DOHH2 (cell line): Measurements from ENCODE around the gene ADAMTS2.

ENCODE experiments used
- H3F3A ChIP-seq: fragments of 200-600 bp; sonication (generic), shearing (Covaris generic); 2 replicates; pipeline ENCODE4 v1.6.0; 2016; ENCODE audit warnings: antibody characterized with exemption, mild to moderate bottlenecking; ENCODE audit not compliant: control insufficient read depth, insufficient read depth
- H3K27ac ChIP-seq: fragments of 200-600 bp; sonication (generic); 2 replicates; pipeline ENCODE4 v1.5.1; 2014; ENCODE audit warnings: low read depth, mild to moderate bottlenecking, low read length, moderate library complexity
- H3K27me3 ChIP-seq: fragments of 200-600 bp; sonication (generic); 2 replicates; pipeline ENCODE4 v1.6.1; 2014; ENCODE audit warnings: mild to moderate bottlenecking, low read length, mixed read lengths; ENCODE audit not compliant: control insufficient read depth
- H3K36me3 ChIP-seq: fragments of 200-600 bp; sonication (generic); 2 replicates; pipeline ENCODE4 v1.6.1; 2014; ENCODE audit warnings: mild to moderate bottlenecking, low read length, moderate library complexity, mixed read lengths; ENCODE audit not compliant: control insufficient read depth
- H3K4me1 ChIP-seq: fragments of 200-600 bp; sonication (generic); 2 replicates; pipeline ENCODE4 v1.6.1; 2014; ENCODE audit warnings: mild to moderate bottlenecking, low read length, mixed read lengths; ENCODE audit not compliant: control insufficient read depth
- H3K4me2 ChIP-seq: fragments of 200-600 bp; sonication (generic); 2 replicates; pipeline ENCODE4 v1.6.0; 2014; ENCODE audit warnings: mild to moderate bottlenecking, low read length, moderate library complexity
- H3K4me3 ChIP-seq: fragments of 200-600 bp; sonication (generic); 2 replicates; pipeline ENCODE4 v1.5.1; 2014; ENCODE audit warnings: mild to moderate bottlenecking, low read length, mixed read lengths
- H3K79me2 ChIP-seq: fragments of 200-600 bp; sonication (generic); 2 replicates; pipeline ENCODE4 v1.6.1; 2014; ENCODE audit warnings: mild to moderate bottlenecking, low read length, mixed read lengths; ENCODE audit not compliant: control insufficient read depth
- H3K9me2 ChIP-seq: fragments of 200-600 bp; sonication (generic); replicated peaks from 2 replicates; pipeline ENCODE4 v1.6.1; 2014; ENCODE audit warnings: mild to moderate bottlenecking, low read length, mixed read lengths; ENCODE audit not compliant: control insufficient read depth
- H3K9me3 ChIP-seq: fragments of 200-600 bp; sonication (generic); 2 replicates; pipeline ENCODE4 v1.6.1; 2014; ENCODE audit warnings: antibody characterized with exemption, low read length, mixed read lengths; ENCODE audit not compliant: control insufficient read depth, insufficient read depth
- H4K20me1 ChIP-seq: fragments of 200-600 bp; sonication (generic); 2 replicates; pipeline ENCODE4 v1.6.0; 2014; ENCODE audit warnings: low read depth, mild to moderate bottlenecking, antibody characterized with exemption, low read length, moderate library complexity; ENCODE audit not compliant: control insufficient read depth, insufficient read depth
- EZH2phosphoT487 ChIP-seq: fragments of 200-600 bp; sonication (generic); IDR thresholded peaks from 2 replicates; pipeline ENCODE4 v1.6.1; 2017; ENCODE audit warnings: borderline replicate concordance, mild to moderate bottlenecking, antibody characterized with exemption, low read length, moderate library complexity, mixed read lengths
- TF ChIP-seq, protein P1 (sequence below): fragments of 200-600 bp; sonication (generic); IDR thresholded peaks from one replicate; pipeline ENCODE4 v1.5.1; 2014; ENCODE audit warnings: antibody characterized with exemption, mild to moderate bottlenecking, low read depth, low read length; ENCODE audit not compliant: poor library complexity, severe bottlenecking

ADAMTS2 gene

GRCh38 chr5:179278546-179278945, 66.7 kb downstream of the ADAMTS2 start:
- no peaks in the 10 kb centered on the region for H3F3A ChIP-seq
- H3K79me2 ChIP-seq, result no peaks in the 10 kb centered on the region
- no peak overlapping the region for H3K4me3 ChIP-seq
- no peaks in the 10 kb centered on the region for H3K36me3 ChIP-seq
- no peaks in the 10 kb centered on the region for H3K9me2 ChIP-seq
- no peak overlapping the region for H3K4me2 ChIP-seq
- H3K9me3 ChIP-seq, result no peaks in the 10 kb centered on the region
- H4K20me1 ChIP-seq, result no peaks in the 10 kb centered on the region
- no peaks in the 10 kb centered on the region for H3K27me3 ChIP-seq
- TF ChIP-seq, protein P1, sequence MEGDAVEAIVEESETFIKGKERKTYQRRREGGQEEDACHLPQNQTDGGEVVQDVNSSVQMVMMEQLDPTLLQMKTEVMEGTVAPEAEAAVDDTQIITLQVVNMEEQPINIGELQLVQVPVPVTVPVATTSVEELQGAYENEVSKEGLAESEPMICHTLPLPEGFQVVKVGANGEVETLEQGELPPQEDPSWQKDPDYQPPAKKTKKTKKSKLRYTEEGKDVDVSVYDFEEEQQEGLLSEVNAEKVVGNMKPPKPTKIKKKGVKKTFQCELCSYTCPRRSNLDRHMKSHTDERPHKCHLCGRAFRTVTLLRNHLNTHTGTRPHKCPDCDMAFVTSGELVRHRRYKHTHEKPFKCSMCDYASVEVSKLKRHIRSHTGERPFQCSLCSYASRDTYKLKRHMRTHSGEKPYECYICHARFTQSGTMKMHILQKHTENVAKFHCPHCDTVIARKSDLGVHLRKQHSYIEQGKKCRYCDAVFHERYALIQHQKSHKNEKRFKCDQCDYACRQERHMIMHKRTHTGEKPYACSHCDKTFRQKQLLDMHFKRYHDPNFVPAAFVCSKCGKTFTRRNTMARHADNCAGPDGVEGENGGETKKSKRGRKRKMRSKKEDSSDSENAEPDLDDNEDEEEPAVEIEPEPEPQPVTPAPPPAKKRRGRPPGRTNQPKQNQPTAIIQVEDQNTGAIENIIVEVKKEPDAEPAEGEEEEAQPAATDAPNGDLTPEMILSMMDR, result no peak
- no peak overlapping the region for H3K27ac ChIP-seq
- no peaks in the 10 kb centered on the region for H3K4me1 ChIP-seq

- H4K20me1 ChIP-seq, result no peaks in the 10 kb centered on the region
- no peaks in the 10 kb centered on the region for H3K9me2 ChIP-seq
- TF ChIP-seq, protein P1, result no peak
- TF ChIP-seq EZH2phosphoT487, result no peak
- no peaks in the 10 kb centered on the region for H3K4me1 ChIP-seq
- H3K4me2 ChIP-seq, result no peak overlapping the region
- H3K9me3 ChIP-seq, result no peaks in the 10 kb centered on the region
- no peak overlapping the region for H3K4me3 ChIP-seq
- H3K27me3 ChIP-seq, result no peaks in the 10 kb centered on the region
- no peaks in the 10 kb centered on the region for H3F3A ChIP-seq
- H3K79me2 ChIP-seq, result no peaks in the 10 kb centered on the region
- H3K27ac ChIP-seq, result no peak overlapping the region
- no peaks in the 10 kb centered on the region for H3K36me3 ChIP-seq
Observed at GRCh38 chr5:179278119-179278518, 67.1 kb downstream of the ADAMTS2 start.

- no peaks in the 10 kb centered on the region for H3K79me2 ChIP-seq
- no peak overlapping the region for H3K4me2 ChIP-seq
- H3K4me1 ChIP-seq, result no peaks in the 10 kb centered on the region
- no peaks in the 10 kb centered on the region for H3K9me3 ChIP-seq
- no peak overlapping the region for H3K4me3 ChIP-seq
- no peak overlapping the region for H3K27ac ChIP-seq
- no peaks in the 10 kb centered on the region for H3F3A ChIP-seq
- H4K20me1 ChIP-seq, result no peaks in the 10 kb centered on the region
- no peaks in the 10 kb centered on the region for H3K9me2 ChIP-seq
- TF ChIP-seq, protein P1, result peak; percentile 14
- no peak for TF ChIP-seq EZH2phosphoT487
- no peaks in the 10 kb centered on the region for H3K27me3 ChIP-seq
- no peaks in the 10 kb centered on the region for H3K36me3 ChIP-seq
Observed at GRCh38 chr5:179276838-179277395, 68.3 kb downstream of the ADAMTS2 start.
